A549 (cell line): ENCODE data around the gene RBMS3. TPM values are rescaled to one million over a fixed set of nuclear protein-coding genes. Genes with fewer than 3 reads are reported as not detected.

Experiments
- ATAC-seq, 2 experiments: fragments of 200-7000 bp in 1 of 2; fragments of >200 bp in 1 of 2; cut with Nextera tagmentation in 1 of 2; cut with Tn5 transposase in 1 of 2; 3 replicates each; pipeline versions ENCODE4 v1.8.0 to v1.9.1; 2018 to 2020; ENCODE audit warnings: mild to moderate bottlenecking in 1 of 2, moderate library complexity in 1 of 2
- CTCF ChIA-PET: fragments of 300-600 bp; sonication (Branson Sonifier 250); formaldehyde crosslinking; extraction: SDS; loops from one replicate; lab custom pipeline; 2021; ENCODE audit warnings: antibody characterized with exemption, inconsistent platforms; lab: Yijun Ruan, JAX
- POLR2A ChIA-PET: fragments of 350-600 bp; formaldehyde crosslinking; extraction: SDS; loops from one replicate; lab custom pipeline; 2021; ENCODE audit warnings: antibody characterized with exemption, inconsistent platforms; lab: Yijun Ruan, JAX
- DNase-seq, 2 experiments: peaks; one replicate each; pipeline versions ENCODE4 v3.0.0 to v3.0.0-alpha.2; 2011 to 2016; ENCODE audit warnings: low read depth in 1 of 2, low spot score in 1 of 2
- FAIRE-seq: peaks from 2 replicates; lab custom pipeline; 2011; peaks lifted over from hg19 to GRCh38; lab: Jason Lieb, UNC
- H3K27ac ChIP-seq, 2 experiments: fragments of >200 bp; sonication (Bioruptor Twin); formaldehyde crosslinking; 3 replicates each; pipeline ENCODE4 v1.5.1; 2016 to 2017
- H3K4me1 ChIP-seq: fragments of >200 bp; sonication (Bioruptor Twin); formaldehyde crosslinking; 3 replicates; pipeline ENCODE4 v1.6.1; 2016
- H3K4me2 ChIP-seq: fragments of >200 bp; sonication (Bioruptor Twin); formaldehyde crosslinking; 3 replicates; pipeline ENCODE4 v1.6.1; 2016
- H3K4me3 ChIP-seq: fragments of >200 bp; sonication (Bioruptor Twin); formaldehyde crosslinking; 3 replicates; pipeline ENCODE4 v1.5.1; 2016
- H3K9me3 ChIP-seq: fragments of >200 bp; sonication (Bioruptor Twin); formaldehyde crosslinking; 3 replicates; pipeline ENCODE4 v1.6.1; 2016
- BHLHE40 ChIP-seq: IDR thresholded peaks from 2 replicates; pipeline ENCODE4 v1.6.1; 2012; ENCODE audit warnings: low read depth, low read length, inconsistent platforms
- CEBPB ChIP-seq, 2 experiments: fragments of >200 bp in 1 of 2; sonication (Bioruptor Twin) in 1 of 2; formaldehyde crosslinking in 1 of 2; IDR thresholded peaks; 2 replicates each; pipeline ENCODE4 v1.6.1; 2012 to 2016
- CHD4 ChIP-seq: fragments of 200-600 bp; sonication (generic); IDR thresholded peaks from 2 replicates; pipeline ENCODE4 v1.6.1; 2016; ENCODE audit warnings: antibody characterized with exemption, mild to moderate bottlenecking, borderline replicate concordance
- ELK1 ChIP-seq: fragments of 150-350 bp; IDR thresholded peaks from 2 replicates; pipeline ENCODE4 v1.6.1; 2014; ENCODE audit warnings: low read depth, mild to moderate bottlenecking, low read length
- FOSB ChIP-seq: fragments of 250-450 bp; sonication (Bioruptor Pico); IDR thresholded peaks from 2 replicates; pipeline ENCODE4 v1.5.0; 2020; ENCODE audit warnings: mild to moderate bottlenecking, moderate library complexity
- GATA3 ChIP-seq: IDR thresholded peaks from 2 replicates; pipeline ENCODE4 v1.6.1; 2012; ENCODE audit warnings: borderline replicate concordance
- HEYL ChIP-seq: fragments of 250-450 bp; sonication (Bioruptor Pico); IDR thresholded peaks from 2 replicates; pipeline ENCODE4 v1.8.0; 2021; ENCODE audit warnings: mild to moderate bottlenecking, moderate library complexity
- HMGXB4 ChIP-seq: fragments of 250-450 bp; sonication (Bioruptor Pico); IDR thresholded peaks from 2 replicates; pipeline ENCODE4 v1.5.0; 2021; ENCODE audit warnings: mild to moderate bottlenecking, moderate library complexity, borderline replicate concordance
- HOXA7 ChIP-seq: fragments of 250-450 bp; sonication (Bioruptor Pico); IDR thresholded peaks from 2 replicates; pipeline ENCODE4 v1.5.0; 2020; ENCODE audit warnings: mild to moderate bottlenecking, moderate library complexity
- HOXB5 ChIP-seq: fragments of 250-450 bp; sonication (Bioruptor Pico); IDR thresholded peaks from 2 replicates; pipeline ENCODE4 v1.5.0; 2020; ENCODE audit warnings: mild to moderate bottlenecking, moderate library complexity
- JUN ChIP-seq, 2 experiments: fragments of >200 bp; sonication (Bioruptor Twin); formaldehyde crosslinking; IDR thresholded peaks; 2 replicates in 1 of 2; 3 replicates in 1 of 2; pipeline ENCODE4 v1.6.1; 2016 to 2017
- MAX ChIP-seq: IDR thresholded peaks from 2 replicates; pipeline ENCODE4 v1.6.1; 2012
- NPAS2 ChIP-seq: fragments of 250-450 bp; sonication (Bioruptor Pico); IDR thresholded peaks from 2 replicates; pipeline ENCODE4 v1.8.0; 2022; ENCODE audit warnings: mild to moderate bottlenecking, moderate library complexity, borderline replicate concordance
- PHF8 ChIP-seq: fragments of 200-600 bp; sonication (generic); IDR thresholded peaks from 2 replicates; pipeline ENCODE4 v1.6.1; 2016; ENCODE audit warnings: low read depth, mild to moderate bottlenecking, antibody characterized with exemption, moderate library complexity, borderline replicate concordance
- POLR2AphosphoS2 ChIP-seq: conservative IDR thresholded peaks from 2 replicates; pipeline ENCODE4 v1.6.1; 2012; ENCODE audit warnings: low read length, improper control_type of control experiment, inconsistent platforms
- RARB ChIP-seq: fragments of 250-450 bp; sonication (Bioruptor Pico); IDR thresholded peaks from 2 replicates; pipeline ENCODE4 v1.8.0; 2021; ENCODE audit warnings: mild to moderate bottlenecking, moderate library complexity
- REST ChIP-seq: fragments of 200-600 bp; sonication (generic); IDR thresholded peaks from 2 replicates; pipeline ENCODE4 v1.6.1; 2016; ENCODE audit warnings: antibody characterized with exemption, mild to moderate bottlenecking, moderate library complexity
- RFX5 ChIP-seq: fragments of 450-650 bp; IDR thresholded peaks from 2 replicates; pipeline ENCODE4 v1.7.1; 2014; ENCODE audit warnings: antibody characterized with exemption, mild to moderate bottlenecking, moderate library complexity
- TFCP2L1 ChIP-seq: fragments of 250-450 bp; sonication (Bioruptor Pico); IDR thresholded peaks from 2 replicates; pipeline ENCODE4 v1.5.0; 2021; ENCODE audit warnings: mild to moderate bottlenecking
- TP53 ChIP-seq: fragments of 250-450 bp; sonication (Bioruptor Pico); IDR thresholded peaks from 2 replicates; pipeline ENCODE4 v1.5.0; 2021; ENCODE audit warnings: mild to moderate bottlenecking, moderate library complexity
- ZSCAN20 ChIP-seq: fragments of 250-450 bp; sonication (Bioruptor Pico); IDR thresholded peaks from 2 replicates; pipeline ENCODE4 v1.8.0; 2022; ENCODE audit warnings: mild to moderate bottlenecking, moderate library complexity
- polyA plus RNA-seq, 4 experiments: library from polyadenylated mRNA; depleted of rRNA in 3 of 4; stranded (reverse); fragments of >200 nt; fragmentation: RNase III in 1 of 4; extraction: RNeasy Plus Mini Kit Qiagen cat#74134 plus additional on column Dnase treatment in 1 of 4; gene quantifications; 2 replicates in 3 of 4; 3 replicates in 1 of 4; pipeline ENCODE4 v1.2.3, GENCODE V29; 2011 to 2017

RBMS3 gene
- polyA plus RNA-seq, 2 of the 4 experiments (the other 2 are of a cell fraction): 0.92 to 4.1 TPM

GRCh38 chr3:29373131-29373680 lies 92.3 kb downstream of the RBMS3 start:
- no peak for ATAC-seq
- ChIA-PET POLR2A (no interaction called here), CTCF (no interaction called here)
- no peak for DNase-seq
- no peaks in the 10 kb centered on the region for H3K4me1 ChIP-seq
- no peak overlapping the region for H3K4me3 ChIP-seq
- no peak overlapping the region for H3K4me2 ChIP-seq
- TF ChIP-seq NPAS2 (no peak), ZSCAN20 (CRISPR knock-in tag) (no peak), TFCP2L1 (CRISPR knock-in tag) (no peak), TP53 (CRISPR knock-in tag) (no peak), PHF8 (no peak), FOSB (CRISPR knock-in tag) (no peak), JUN (IDR thresholded peaks at IDR 0.05) (no peak)
- no peaks in the 10 kb centered on the region for H3K9me3 ChIP-seq
- FAIRE-seq: no peak
- H3K27ac ChIP-seq: no peak overlapping the region

- CTCF ChIA-PET: no interaction called here
- no peak for TF ChIP-seq ELK1
- no peak for TF ChIP-seq RFX5
- no peak for TF ChIP-seq BHLHE40
- TF ChIP-seq HMGXB4 (CRISPR knock-in tag): no peak
- TF ChIP-seq, all 56 proteins: peak for 0
- POLR2A ChIA-PET: no interaction called here
- ATAC-seq: no peak
- FAIRE-seq: no peak
- H3K4me2 ChIP-seq: no peak overlapping the region
- DNase-seq: no peak
- no peak overlapping the region for H3K27ac ChIP-seq
- no peak overlapping the region for H3K4me3 ChIP-seq
- no peaks in the 10 kb centered on the region for H3K9me3 ChIP-seq
- no peaks in the 10 kb centered on the region for H3K4me1 ChIP-seq
Measured at GRCh38 chr3:29374226-29374625, 93.4 kb downstream of the RBMS3 start.

- FAIRE-seq (no peak), DNase-seq (no peak), ATAC-seq (no peak)
- H3K27ac ChIP-seq: no peak overlapping the region
- POLR2A ChIA-PET: interaction anchor here (0.6 kb wide), 1 partner anchor 360 kb away, joined by 6 read pairs; no protein-coding TSS in a partner anchor
- H3K4me2 ChIP-seq: no peak overlapping the region
- CTCF ChIA-PET: interaction anchor here (0.6 kb wide), 1 partner anchor 127 kb away, joined by 3 read pairs; no protein-coding TSS in a partner anchor
- TF ChIP-seq HEYL (CRISPR knock-in tag) (no peak), MAX (no peak), POLR2AphosphoS2 (no peak), CEBPB (IDR thresholded peaks at IDR 0.05) (no peak), RARB (CRISPR knock-in tag) (no peak), GATA3 (no peak), CHD4 (no peak), REST (no peak), HOXB5 (CRISPR knock-in tag) (no peak), HOXA7 (CRISPR knock-in tag) (no peak)
- H3K4me3 ChIP-seq: no peak overlapping the region
- H3K9me3 ChIP-seq: no peaks in the 10 kb centered on the region
- no peaks in the 10 kb centered on the region for H3K4me1 ChIP-seq
Measured at GRCh38 chr3:29379097-29379496, 98.2 kb downstream of the RBMS3 start.
